Activated CD8-positive, alpha-beta memory T cell treated with anti-CD3 and anti-CD28 coated beads, Interleukin-2, amount 10 ng/mL, durations not matched to agents 7 days and 5 days (primary cell): Measurements from ENCODE around the gene RSAD1. TPM values are rescaled to one million over a fixed set of nuclear protein-coding genes. Genes with fewer than 3 reads are reported as not detected.
A peak's percentile ranks its signal among the peaks of the same experiment; 100 is the strongest.
"Not testable (repeated sequence)": the region's sequence is repeated elsewhere in the genome, so short reads cannot be mapped to it uniquely, and the experiment has no call there.

Experiments
- ATAC-seq: fragments of 150-1000 bp; cut with Tn5 transposase; one replicate; pipeline ENCODE4 v1.10.0; 2021; ENCODE audit warnings: moderate library complexity
- CTCF ChIA-PET: fragments of 350-600 bp; sonication (Branson Sonifier 250); formaldehyde crosslinking; loops from one replicate; lab custom pipeline; 2021; ENCODE audit warnings: antibody characterized with exemption; lab: Charles Lee
- DNase-seq: peaks from one replicate; pipeline ENCODE4 v3.0.0-alpha.2; 2020
- H3K27ac Mint-ChIP-seq: one replicate; pipeline ENCODE4 v1.8.0; 2021; ENCODE audit warnings: mild to moderate bottlenecking, mixed read lengths
- H3K27me3 Mint-ChIP-seq: one replicate; pipeline ENCODE4 v1.8.0; 2021; ENCODE audit warnings: mixed read lengths
- H3K36me3 Mint-ChIP-seq: one replicate; pipeline ENCODE4 v1.8.0; 2021; ENCODE audit warnings: mild to moderate bottlenecking, mixed read lengths
- H3K4me1 Mint-ChIP-seq: one replicate; pipeline ENCODE4 v1.8.0; 2021; ENCODE audit warnings: mixed read lengths
- H3K4me3 Mint-ChIP-seq: one replicate; pipeline ENCODE4 v1.8.0; 2021; ENCODE audit warnings: mild to moderate bottlenecking, moderate library complexity, mixed read lengths
- H3K9me3 Mint-ChIP-seq: one replicate; pipeline ENCODE4 v1.8.0; 2022; ENCODE audit warnings: low read depth, mixed read lengths
- total RNA-seq, 2 experiments: library from RNA; stranded (reverse); gene quantifications; one replicate each; pipeline ENCODE4 v1.2.3, GENCODE V29; 2021

RSAD1 gene
- total RNA-seq, 2 experiments from 2014 or later: 30.3 to 33.2 TPM

GRCh38 chr17:50470426-50470825 lies 8.2 kb upstream of the RSAD1 start:
- CTCF ChIA-PET: interaction anchor here (1.2 to 1.7 kb wide), 3 partner anchors 9 to 129 kb away, joined by 3 to 6 read pairs (median 5); partner anchors contain the start of gene LRRC59
- Mint-ChIP-seq H3K4me3 (no peak overlapping the region), H3K27ac (no peak overlapping the region), H3K27me3 (peaks cover 17% of the 10 kb centered on the region), H3K36me3 (no peaks in the 10 kb centered on the region), H3K4me1 (peaks cover 6% of the 10 kb centered on the region), H3K9me3 (no peaks in the 10 kb centered on the region)
- ATAC-seq: no peak
- no peak for DNase-seq

DNA sequence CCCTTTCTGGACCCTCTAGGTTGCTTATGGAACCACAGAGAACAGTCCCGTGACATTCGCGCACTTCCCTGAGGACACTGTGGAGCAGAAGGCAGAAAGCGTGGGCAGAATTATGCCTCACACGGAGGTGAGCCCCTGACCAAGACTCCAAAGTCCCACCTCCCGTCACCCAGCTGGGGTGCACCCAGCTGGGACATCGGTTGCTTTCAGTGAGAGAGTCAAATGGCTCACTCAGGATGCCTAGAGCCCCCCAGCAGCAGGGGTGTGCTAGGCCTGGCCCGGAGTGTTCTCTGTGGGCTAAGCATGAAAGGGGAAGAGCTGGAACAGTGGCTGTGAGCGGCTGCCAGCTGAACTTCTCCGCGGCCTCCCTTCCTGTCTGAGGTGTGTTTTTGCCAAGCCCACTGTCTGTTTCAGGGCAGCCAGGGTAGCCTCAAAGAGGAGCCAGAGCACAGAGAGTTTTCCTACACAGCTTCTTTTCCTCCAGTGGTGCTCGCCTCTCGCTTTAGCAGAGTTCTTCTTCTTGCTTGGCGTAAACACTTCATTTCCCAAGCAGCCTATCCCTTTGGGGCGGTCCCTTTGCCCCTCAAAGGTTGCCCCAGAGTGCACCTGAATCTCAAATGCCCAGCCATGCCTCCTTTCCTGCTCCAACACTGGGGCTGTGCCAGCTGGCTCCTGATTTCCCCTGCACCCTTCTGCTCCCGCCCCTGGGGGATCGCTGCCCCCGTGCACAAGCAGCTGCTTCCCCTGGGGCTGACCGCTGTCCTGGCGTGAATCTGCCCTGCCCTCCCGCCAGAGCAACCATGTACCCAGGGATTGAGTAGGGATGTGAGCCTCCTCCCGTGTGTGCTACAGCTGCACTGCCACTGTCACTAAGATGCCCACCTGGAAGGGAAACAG lies 7.4 kb upstream of the RSAD1 start:
- CTCF ChIA-PET: interaction anchor here (1.2 to 1.7 kb wide), 3 partner anchors 8 to 130 kb away, joined by 3 to 6 read pairs (median 5); partner anchors contain the start of gene LRRC59
- DNase-seq: no peak
- H3K4me3 Mint-ChIP-seq: no peak overlapping the region
- ATAC-seq: no peak
- H3K9me3 Mint-ChIP-seq: no peaks in the 10 kb centered on the region
- H3K4me1 Mint-ChIP-seq: peaks cover 6% of the 10 kb centered on the region
- H3K27me3 Mint-ChIP-seq: peaks cover 17% of the 10 kb centered on the region
- no peaks in the 10 kb centered on the region for H3K36me3 Mint-ChIP-seq
- no peak overlapping the region for H3K27ac Mint-ChIP-seq

- no peak overlapping the region for H3K4me3 Mint-ChIP-seq
- DNase-seq (no peak), ATAC-seq (no peak)
- H3K4me1 Mint-ChIP-seq: peaks cover 4% of the 10 kb centered on the region
- no peaks in the 10 kb centered on the region for H3K9me3 Mint-ChIP-seq
- no peak overlapping the region for H3K27ac Mint-ChIP-seq
- CTCF ChIA-PET: interaction anchor here (1.5 to 1.6 kb wide), 2 partner anchors 29 to 74 kb away, joined by 4 to 5 read pairs; no protein-coding TSS in a partner anchor
- peaks cover 16% of the 10 kb centered on the region for H3K27me3 Mint-ChIP-seq
- H3K36me3 Mint-ChIP-seq: no peaks in the 10 kb centered on the region
These were observed 6.4 kb upstream of the RSAD1 start for GRCh38 chr17:50472286-50472685.

DNA sequence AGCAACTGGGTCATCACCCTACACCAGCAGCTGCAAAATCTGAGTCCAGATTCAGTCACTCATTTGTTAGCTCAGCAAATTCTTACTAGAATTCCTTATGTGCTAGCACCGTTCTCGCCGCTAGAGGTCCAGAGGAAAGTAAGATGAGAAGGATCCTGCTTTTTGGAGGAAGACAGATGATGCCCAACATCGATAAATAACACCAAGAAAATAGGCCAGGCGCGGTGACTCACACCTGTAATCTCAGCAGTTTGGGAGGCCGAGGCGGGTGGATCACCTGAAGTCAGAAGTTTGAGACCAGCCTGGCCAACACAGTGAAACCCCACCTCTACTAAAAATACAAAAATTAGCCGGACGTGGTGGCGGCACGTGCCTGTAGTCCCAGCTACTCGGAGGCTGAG lies 5.9 kb upstream of the RSAD1 start:
- not testable (repeated sequence) for H3K36me3 Mint-ChIP-seq, H3K4me1 Mint-ChIP-seq, H3K27ac Mint-ChIP-seq, ATAC-seq, DNase-seq, H3K9me3 Mint-ChIP-seq, H3K4me3 Mint-ChIP-seq
- CTCF ChIA-PET: interaction anchor here (1.1 to 1.6 kb wide), 3 partner anchors 12 to 74 kb away, joined by 3 to 5 read pairs (median 4); no protein-coding TSS in a partner anchor
- H3K27me3 Mint-ChIP-seq: peaks cover 11% of the 10 kb centered on the region

- CTCF ChIA-PET: interaction anchor here (1.1 to 1.6 kb wide), 3 partner anchors 11 to 76 kb away, joined by 3 to 4 read pairs (median 3); partner anchors contain the start of gene LRRC59
- Mint-ChIP-seq H3K27me3 (peaks cover 3% of the 10 kb centered on the region), H3K9me3 (no peaks in the 10 kb centered on the region), H3K4me1 (peaks cover 6% of the 10 kb centered on the region), H3K4me3 (no peak overlapping the region), H3K36me3 (no peaks in the 10 kb centered on the region), H3K27ac (no peak overlapping the region)
- ATAC-seq (no peak), DNase-seq (no peak)
These were observed 4.8 kb upstream of the RSAD1 start for GRCh38 chr17:50473901-50474300.

GRCh38 chr17:50474523-50474922 lies 4.1 kb upstream of the RSAD1 start:
- H3K36me3 Mint-ChIP-seq: no peaks in the 10 kb centered on the region
- no peak overlapping the region for H3K27ac Mint-ChIP-seq
- no peak overlapping the region for H3K4me3 Mint-ChIP-seq
- CTCF ChIA-PET: interaction anchor here (1.3 to 1.6 kb wide), 2 partner anchors 77 to 112 kb away, joined by 3 read pairs; partner anchors contain the start of gene LRRC59
- peaks cover 3% of the 10 kb centered on the region for H3K27me3 Mint-ChIP-seq
- no peak for DNase-seq
- no peak for ATAC-seq
- no peaks in the 10 kb centered on the region for H3K9me3 Mint-ChIP-seq
- peaks cover 9% of the 10 kb centered on the region for H3K4me1 Mint-ChIP-seq

DNA sequence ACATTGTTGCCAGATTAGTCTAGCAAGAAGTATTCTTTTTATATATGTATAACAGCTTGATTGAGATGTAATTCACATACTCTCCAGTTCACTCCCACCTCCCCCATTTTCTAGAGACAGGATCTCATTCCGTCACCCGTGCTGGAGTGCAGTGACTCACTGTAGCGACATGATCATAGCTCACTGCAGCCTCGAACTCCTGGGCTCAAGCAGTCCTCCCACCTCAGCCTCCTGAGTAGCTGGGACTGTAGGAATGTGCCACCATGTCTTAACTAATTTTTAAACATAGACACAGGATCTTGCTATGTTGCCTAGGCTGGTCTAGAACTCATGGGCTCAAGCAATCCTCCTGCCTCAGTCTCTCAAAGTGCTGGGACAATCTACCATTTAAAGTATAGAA lies 3.3 kb upstream of the RSAD1 start:
- Mint-ChIP-seq H3K4me3 (no peak overlapping the region), H3K9me3 (no peaks in the 10 kb centered on the region), H3K4me1 (peaks cover 18% of the 10 kb centered on the region), H3K27ac (no peak overlapping the region), H3K36me3 (no peaks in the 10 kb centered on the region), H3K27me3 (no peaks in the 10 kb centered on the region)
- ATAC-seq (no peak), DNase-seq (no peak)
- CTCF ChIA-PET: interaction anchor here (1.6 kb wide), 1 partner anchor 113 kb away, joined by 3 read pairs; no protein-coding TSS in a partner anchor

GRCh38 chr17:50475775-50476544 lies 2.7 kb upstream of the RSAD1 start:
- H3K4me3 Mint-ChIP-seq, ATAC-seq, DNase-seq, H3K9me3 Mint-ChIP-seq, H3K27ac Mint-ChIP-seq, H3K27me3 Mint-ChIP-seq, H3K36me3 Mint-ChIP-seq: not testable (repeated sequence)
- H3K4me1 Mint-ChIP-seq: peaks cover 21% of the 10 kb centered on the region
- CTCF ChIA-PET: interaction anchor here (1.2 to 1.6 kb wide), 2 partner anchors 114 to 276 kb away, joined by 3 to 4 read pairs; no protein-coding TSS in a partner anchor

- H3K4me3 Mint-ChIP-seq: no peak overlapping the region
- CTCF ChIA-PET: interaction anchor here (1.2 to 2.2 kb wide), 2 partner anchors 9 to 276 kb away, joined by 4 to 6 read pairs; no protein-coding TSS in a partner anchor
- H3K4me1 Mint-ChIP-seq: peaks cover 21% of the 10 kb centered on the region
- H3K9me3 Mint-ChIP-seq: no peaks in the 10 kb centered on the region
- no peaks in the 10 kb centered on the region for H3K27me3 Mint-ChIP-seq
- no peaks in the 10 kb centered on the region for H3K36me3 Mint-ChIP-seq
- DNase-seq (no peak), ATAC-seq (no peak)
- no peak overlapping the region for H3K27ac Mint-ChIP-seq
These were observed 1.9 kb upstream of the RSAD1 start for GRCh38 chr17:50476545-50477315.

DNA sequence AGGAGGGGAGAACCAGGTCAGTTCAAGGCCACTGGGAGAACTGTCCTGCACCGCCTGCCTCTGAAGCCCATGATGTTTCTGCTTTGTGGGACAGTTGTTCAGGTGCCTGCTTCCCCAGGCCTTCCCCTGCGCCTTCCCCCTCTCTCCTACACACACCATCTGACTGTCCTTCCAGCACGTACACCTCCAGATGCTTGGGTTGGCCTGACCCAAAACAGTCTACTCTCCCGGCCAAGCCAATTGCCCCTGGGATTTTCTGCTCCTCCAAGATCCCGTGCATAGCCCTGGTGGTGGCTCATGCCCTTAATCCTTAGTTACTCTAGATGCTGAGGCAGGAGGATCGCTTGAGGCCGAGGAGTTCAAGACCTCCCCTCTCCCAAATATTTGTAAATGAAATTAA lies 684 bp upstream of the RSAD1 start:
- H3K9me3 Mint-ChIP-seq: no peaks in the 10 kb centered on the region
- no peak for DNase-seq
- peaks cover 5% of the 10 kb centered on the region for H3K36me3 Mint-ChIP-seq
- peaks cover 27% of the 10 kb centered on the region for H3K4me1 Mint-ChIP-seq
- CTCF ChIA-PET: interaction anchor here (0.7 to 2.2 kb wide), 12 partner anchors 10 to 151 kb away, joined by 3 to 12 read pairs (median 4); no protein-coding TSS in a partner anchor
- ATAC-seq: no peak
- no peaks in the 10 kb centered on the region for H3K27me3 Mint-ChIP-seq
- H3K27ac Mint-ChIP-seq: peak overlapping the region; percentile 70
- peak overlapping the region; percentile 83 for H3K4me3 Mint-ChIP-seq

DNA sequence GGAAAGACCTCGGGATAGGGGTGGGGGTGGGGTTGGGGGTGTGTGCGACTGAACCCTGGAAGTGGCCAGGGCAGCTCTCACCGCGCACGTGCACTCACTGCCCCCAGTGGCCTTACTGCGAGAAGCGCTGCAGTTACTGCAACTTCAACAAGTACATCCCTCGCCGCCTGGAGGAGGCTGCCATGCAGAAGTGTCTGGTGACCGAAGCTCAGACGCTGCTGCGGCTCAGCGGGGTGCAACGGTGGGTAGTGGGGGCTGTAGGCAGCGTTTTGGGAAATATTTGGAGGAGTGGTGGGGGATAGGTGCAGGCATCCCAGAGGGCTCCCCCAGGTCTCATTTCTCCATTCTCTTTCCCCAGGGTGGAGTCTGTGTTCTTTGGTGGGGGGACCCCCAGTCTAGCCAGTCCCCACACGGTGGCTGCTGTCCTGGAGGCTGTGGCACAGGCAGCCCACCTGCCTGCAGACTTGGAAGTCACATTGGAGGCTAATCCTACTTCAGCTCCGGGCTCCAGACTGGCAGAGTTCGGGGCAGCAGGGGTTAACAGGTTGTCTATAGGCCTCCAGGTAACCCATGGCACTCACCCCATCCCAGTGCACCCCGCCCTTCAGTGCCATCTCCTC lies 972 bp downstream of the RSAD1 start:
- H3K4me1 Mint-ChIP-seq: peaks cover 27% of the 10 kb centered on the region
- ATAC-seq (peak; percentile 38), DNase-seq (peak; percentile 81)
- H3K27me3 Mint-ChIP-seq: no peaks in the 10 kb centered on the region
- CTCF ChIA-PET: interaction anchor here (0.6 to 2.1 kb wide), 26 partner anchors 8 to 279 kb away, joined by 3 to 13 read pairs (median 4); partner anchors contain the start of genes ACSF2, CHAD, EME1 and LRRC59
- peak overlapping the region; percentile 83 for H3K4me3 Mint-ChIP-seq
- no peaks in the 10 kb centered on the region for H3K9me3 Mint-ChIP-seq
- H3K36me3 Mint-ChIP-seq: peaks cover 5% of the 10 kb centered on the region
- H3K27ac Mint-ChIP-seq: peak overlapping the region; percentile 72
